HG02571 (cell line): ENCODE results near the gene PFKM.

Experiments
- ATAC-seq: cut with Tn5 transposase; IDR thresholded peaks from one replicate; pipeline ENCODE4 v1.9.1; 2021; ENCODE audit warnings: mild to moderate bottlenecking, moderate library complexity; ENCODE audit not compliant: unreplicated experiment

The PFKM gene

GRCh38 chr12:48185181-48185919 lies 66.2 kb downstream of the PFKM start:
- ATAC-seq, result no peak

- no peak for ATAC-seq
Observed at GRCh38 chr12:48187916-48188695, 68.9 kb downstream of the PFKM start.

DNA sequence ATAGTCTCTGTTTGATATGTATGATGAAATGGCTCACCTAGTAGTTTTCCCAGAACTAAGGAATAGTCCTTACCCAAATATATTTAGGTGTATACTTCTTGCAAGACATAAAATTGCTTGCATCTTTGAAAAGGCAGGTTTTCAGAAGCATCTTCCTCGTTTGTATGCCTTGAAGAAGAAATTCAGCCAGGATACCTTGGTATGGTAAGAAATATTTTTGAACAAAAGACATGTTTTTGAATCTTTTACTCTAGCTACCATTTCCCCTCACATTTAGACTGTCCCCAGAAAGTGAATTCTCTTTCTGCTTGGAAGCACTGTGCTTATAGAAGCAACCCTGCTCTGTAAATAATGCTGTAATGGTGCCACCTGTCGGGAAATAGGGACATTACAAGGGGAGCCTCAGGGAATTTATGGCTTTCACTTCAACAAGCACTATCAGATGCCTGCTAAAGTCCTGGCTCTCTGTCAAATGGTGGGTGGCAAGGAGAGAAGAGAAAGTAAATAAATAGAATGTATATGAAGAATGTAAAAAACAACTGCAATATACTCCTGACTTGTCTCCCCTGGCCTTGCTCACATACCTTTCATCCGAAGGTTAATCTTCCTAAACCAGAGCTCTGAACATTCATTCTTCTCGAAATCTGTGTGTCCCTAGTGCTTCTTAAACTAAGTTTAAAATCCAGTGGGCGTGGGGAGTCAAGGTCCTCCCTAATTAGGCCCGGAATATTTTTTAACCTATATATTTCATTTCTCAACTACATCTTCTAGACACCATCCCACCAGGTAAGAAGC lies 70.4 kb downstream of the PFKM start:
- ATAC-seq, result no peak

GRCh38 chr12:48191096-48191495 lies 71.9 kb downstream of the PFKM start:
- ATAC-seq, result no peak

GRCh38 chr12:48192861-48193260 lies 73.7 kb downstream of the PFKM start:
- ATAC-seq, result no peak

DNA sequence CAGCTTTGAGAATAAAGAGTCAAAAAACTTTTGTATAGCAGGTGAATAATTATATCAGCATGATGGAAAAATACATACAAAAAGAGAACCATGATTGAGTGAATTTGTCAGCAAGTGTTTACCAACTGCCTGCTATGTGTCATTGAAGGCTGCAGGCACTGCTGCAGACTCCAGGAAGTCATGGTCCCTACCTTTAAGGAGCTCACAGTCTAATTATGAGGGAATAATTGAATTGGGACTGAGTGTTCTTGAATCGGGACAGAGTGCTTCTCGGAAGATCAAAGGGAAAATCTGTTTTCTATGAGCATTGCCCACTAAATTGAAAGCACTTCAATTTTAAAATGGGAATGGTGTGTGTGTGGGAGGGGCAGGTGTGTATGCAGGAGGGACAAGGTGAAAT lies 74.5 kb downstream of the PFKM start:
- no peak for ATAC-seq

GRCh38 chr12:48194799-48195201 lies 75.6 kb downstream of the PFKM start:
- no peak for ATAC-seq
